Endodermal cell (in vitro differentiated cells): ENCODE measurements around the gene FGF13. TPM values are rescaled to one million over a fixed set of nuclear protein-coding genes. Genes with fewer than 3 reads are reported as not detected.
A peak's percentile ranks its signal among the peaks of the same experiment; 100 is the strongest.

Experiments used
- DNase-seq: peaks from one replicate; pipeline ENCODE4 v3.0.0-alpha.2; 2017
- H3K27ac ChIP-seq: 2 replicates; pipeline ENCODE4 v1.5.1; 2013; ENCODE audit warnings: mild to moderate bottlenecking, low read depth, low read length, moderate library complexity
- H3K27me3 ChIP-seq: 2 replicates; pipeline ENCODE4 v1.6.1; 2013; ENCODE audit warnings: mild to moderate bottlenecking, low read length, moderate library complexity; ENCODE audit not compliant: insufficient read depth, control insufficient read depth, poor library complexity, severe bottlenecking
- H3K36me3 ChIP-seq: 2 replicates; pipeline ENCODE4 v1.7.0; 2013; ENCODE audit warnings: mild to moderate bottlenecking, low read length, moderate library complexity; ENCODE audit not compliant: control insufficient read depth, insufficient read depth
- H3K4me1 ChIP-seq: one replicate; pipeline ENCODE4 v1.7.0; 2013; ENCODE audit warnings: low read length; ENCODE audit not compliant: control insufficient read depth, insufficient read depth
- H3K4me3 ChIP-seq: 2 replicates; pipeline ENCODE4 v1.5.1; 2013; ENCODE audit warnings: mild to moderate bottlenecking, low read length, moderate library complexity
- H3K9ac ChIP-seq: 2 replicates; pipeline ENCODE4 v1.6.1; 2013; ENCODE audit warnings: mild to moderate bottlenecking, low read length, moderate library complexity; ENCODE audit not compliant: poor library complexity, severe bottlenecking; ENCODE audit errors: extremely low read depth
- H3K9me3 ChIP-seq: 2 replicates; pipeline ENCODE4 v1.6.1; 2013; ENCODE audit warnings: mild to moderate bottlenecking, low read length, moderate library complexity; ENCODE audit not compliant: control insufficient read depth
- H3K27ac Mint-ChIP-seq: 2 replicates; pipeline ENCODE4 v1.8.0; 2020; ENCODE audit warnings: mixed read lengths
- H3K27me3 Mint-ChIP-seq: 2 replicates; pipeline ENCODE4 v1.8.0; 2021; ENCODE audit warnings: mild to moderate bottlenecking, mixed read lengths; ENCODE audit not compliant: insufficient read depth
- H3K36me3 Mint-ChIP-seq: 2 replicates; pipeline ENCODE4 v1.8.0; 2020; ENCODE audit warnings: low read depth, mixed read lengths
- H3K4me1 Mint-ChIP-seq: 2 replicates; pipeline ENCODE4 v1.8.0; 2020; ENCODE audit warnings: mixed read lengths
- H3K4me3 Mint-ChIP-seq: 2 replicates; pipeline ENCODE4 v1.8.0; 2020; ENCODE audit warnings: mild to moderate bottlenecking, moderate library complexity, mixed read lengths
- H3K9me3 Mint-ChIP-seq: 2 replicates; pipeline ENCODE4 v1.8.0; 2020; ENCODE audit warnings: mild to moderate bottlenecking, mixed read lengths
- WGBS, 2 experiments: methylation state at CpG; one replicate each; pipeline versions ENCODE4 v1.1.5 to v1.1.7; 2013; ENCODE audit warnings: missing lambda C conversion rate in 2 of 2, mixed read lengths in 1 of 2; ENCODE audit not compliant: insufficient coverage in 1 of 2, insufficient read length in 1 of 2; 5-methylcytosine and 5-hydroxymethylcytosine counted together
- long read RNA-seq, 4 experiments: library from polyadenylated mRNA in 2 of 4; library from RNA in 1 of 4; library from capped mRNA in 1 of 4; stranded (forward) in 3 of 4; unstranded in 1 of 4; transcript quantifications; one replicate each; pipeline ENCODE4 v2.0.0, GENCODE V29; 2020 to 2021; ENCODE audit warnings: inconsistent platforms in 1 of 4
- polyA plus RNA-seq, 2 experiments: library from polyadenylated mRNA; stranded (reverse); fragments of 50-300 nt; gene quantifications; one replicate each; pipeline ENCODE4 v1.2.3, GENCODE V29; 2013
- total RNA-seq, 2 donors: library from RNA; stranded (reverse); fragmentation: NEBNext Ultra II Directional in 1 of 2; extraction: Animal tissue kit (Norgen Biotek cat#: 25700) in 1 of 2; gene quantifications; 2 replicates in 1 of 2; 3 replicates in 1 of 2; pipeline ENCODE4 v1.2.1, GENCODE V29; 2021
- TF ChIP-seq, protein P1 (sequence below): fragments of 200-600 bp; sonication (generic); conservative IDR thresholded peaks from 2 replicates; pipeline ENCODE4 v1.5.0; 2021; ENCODE audit warnings: antibody characterized with exemption, mild to moderate bottlenecking

The FGF13 gene
- total RNA-seq, result 10 to 100 TPM; 31.1 to 69.4 TPM
- 48.5 TPM for polyA plus RNA-seq (2013, experiment 1 of 2)
- polyA plus RNA-seq (2013, experiment 2 of 2), result 44.0 TPM
- long read RNA-seq, experiment 1, full-length matches to known transcripts, result 7 of 16 reads
- long read RNA-seq, experiment 1, partial matches to known transcripts, result 3 of 16 reads
- long read RNA-seq, experiment 1, other reads (novel, unspliced or antisense), result 6 of 16 reads
- long read RNA-seq, experiment 2, full-length matches to known transcripts, result 67 of 88 reads
- long read RNA-seq, experiment 2, partial matches to known transcripts, result 1 of 88 reads
- long read RNA-seq, experiment 2, other reads (novel, unspliced or antisense), result 20 of 88 reads
- long read RNA-seq, experiment 3, full-length matches to known transcripts, result 328 of 361 reads
- long read RNA-seq, experiment 3, partial matches to known transcripts, result 8 of 361 reads
- long read RNA-seq, experiment 3, other reads (novel, unspliced or antisense), result 25 of 361 reads
- long read RNA-seq, experiment 4, full-length matches to known transcripts, result 1 of 61 reads
- long read RNA-seq, experiment 4, partial matches to known transcripts, result 60 of 61 reads
- long read RNA-seq, experiment 4, other reads (novel, unspliced or antisense), result 0 of 61 reads

DNA sequence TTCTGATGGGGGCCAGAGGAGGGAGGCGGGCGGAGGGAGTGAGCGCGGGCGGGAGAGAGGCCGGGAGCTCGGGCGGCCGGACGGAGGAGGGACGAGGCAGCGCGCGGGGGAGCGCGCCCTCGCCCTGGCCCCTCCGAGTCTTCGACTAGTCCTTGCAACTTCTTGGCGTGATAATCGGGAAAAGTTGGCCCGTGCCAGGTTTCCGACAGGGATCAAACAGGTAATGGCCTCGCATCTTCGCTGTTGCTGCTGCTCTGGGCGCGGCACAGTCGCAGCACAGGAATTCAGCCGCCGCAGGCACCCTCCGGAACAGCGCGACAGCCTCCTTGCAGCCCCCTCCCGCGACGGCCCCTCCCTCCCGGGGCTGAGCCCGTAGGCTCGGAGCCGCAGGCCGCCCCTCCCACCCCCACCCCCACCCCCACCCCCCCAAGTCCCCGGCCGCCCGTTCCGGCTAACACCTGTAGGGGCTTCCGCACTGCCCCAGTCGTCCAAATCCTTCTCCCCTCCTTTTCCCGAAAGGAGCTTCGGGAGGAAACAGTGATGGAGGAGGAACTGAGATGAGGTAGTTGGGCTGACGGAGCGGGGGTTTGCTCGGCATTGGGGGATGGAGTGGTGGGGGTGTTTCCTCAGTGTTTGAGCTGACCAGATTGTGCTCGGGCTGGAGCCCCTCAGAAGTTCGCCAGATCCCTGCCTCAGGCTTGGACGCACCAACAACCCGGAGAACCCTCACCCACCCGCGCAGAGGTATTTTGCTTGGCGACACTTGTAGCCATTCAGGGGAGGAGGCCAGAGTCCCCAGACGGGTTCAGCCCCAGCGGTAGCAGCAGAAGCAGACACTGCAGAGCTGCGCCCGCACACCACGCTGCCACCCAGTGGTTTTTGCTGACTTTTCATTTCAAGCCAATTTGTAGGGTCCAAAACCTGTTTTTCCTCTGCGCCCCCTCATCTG, at the start of gene FGF13:
FGF13 (minus strand) TSS at position 319 of the 949 bp plus-strand sequence. CDS start 714 bp downstream, outside the sequence.
- Histone ChIP-seq H3K4me1 (no peaks in the 10 kb centered on the region), H3K4me3 (peak within 1 kb of the TSS; percentile 86), H3K9ac (peak within 1 kb of the TSS; percentile 70), H3K27me3 (no peaks in the 10 kb centered on the region), H3K9me3 (no peaks in the 10 kb centered on the region), H3K27ac (no peak within 1 kb of the TSS), H3K36me3 (peaks cover 18% of the 10 kb centered on the region)
- TF ChIP-seq, protein P1, sequence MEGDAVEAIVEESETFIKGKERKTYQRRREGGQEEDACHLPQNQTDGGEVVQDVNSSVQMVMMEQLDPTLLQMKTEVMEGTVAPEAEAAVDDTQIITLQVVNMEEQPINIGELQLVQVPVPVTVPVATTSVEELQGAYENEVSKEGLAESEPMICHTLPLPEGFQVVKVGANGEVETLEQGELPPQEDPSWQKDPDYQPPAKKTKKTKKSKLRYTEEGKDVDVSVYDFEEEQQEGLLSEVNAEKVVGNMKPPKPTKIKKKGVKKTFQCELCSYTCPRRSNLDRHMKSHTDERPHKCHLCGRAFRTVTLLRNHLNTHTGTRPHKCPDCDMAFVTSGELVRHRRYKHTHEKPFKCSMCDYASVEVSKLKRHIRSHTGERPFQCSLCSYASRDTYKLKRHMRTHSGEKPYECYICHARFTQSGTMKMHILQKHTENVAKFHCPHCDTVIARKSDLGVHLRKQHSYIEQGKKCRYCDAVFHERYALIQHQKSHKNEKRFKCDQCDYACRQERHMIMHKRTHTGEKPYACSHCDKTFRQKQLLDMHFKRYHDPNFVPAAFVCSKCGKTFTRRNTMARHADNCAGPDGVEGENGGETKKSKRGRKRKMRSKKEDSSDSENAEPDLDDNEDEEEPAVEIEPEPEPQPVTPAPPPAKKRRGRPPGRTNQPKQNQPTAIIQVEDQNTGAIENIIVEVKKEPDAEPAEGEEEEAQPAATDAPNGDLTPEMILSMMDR, result peak; percentile 78
- no peaks in the 10 kb centered on the region for H3K9me3 Mint-ChIP-seq
- WGBS, 2 experiments, result 0% methylated on average over 1 to 35 of the region's 65 CpGs
- H3K27ac Mint-ChIP-seq, result peak within 1 kb of the TSS; percentile 98
- H3K27me3 Mint-ChIP-seq, result peaks cover 11% of the 10 kb centered on the region
- H3K36me3 Mint-ChIP-seq, result peaks cover 21% of the 10 kb centered on the region
- H3K4me1 Mint-ChIP-seq, result peaks cover 32% of the 10 kb centered on the region
- peak; percentile 85 for DNase-seq
- H3K4me3 Mint-ChIP-seq, result peak within 1 kb of the TSS; percentile 89

DNA sequence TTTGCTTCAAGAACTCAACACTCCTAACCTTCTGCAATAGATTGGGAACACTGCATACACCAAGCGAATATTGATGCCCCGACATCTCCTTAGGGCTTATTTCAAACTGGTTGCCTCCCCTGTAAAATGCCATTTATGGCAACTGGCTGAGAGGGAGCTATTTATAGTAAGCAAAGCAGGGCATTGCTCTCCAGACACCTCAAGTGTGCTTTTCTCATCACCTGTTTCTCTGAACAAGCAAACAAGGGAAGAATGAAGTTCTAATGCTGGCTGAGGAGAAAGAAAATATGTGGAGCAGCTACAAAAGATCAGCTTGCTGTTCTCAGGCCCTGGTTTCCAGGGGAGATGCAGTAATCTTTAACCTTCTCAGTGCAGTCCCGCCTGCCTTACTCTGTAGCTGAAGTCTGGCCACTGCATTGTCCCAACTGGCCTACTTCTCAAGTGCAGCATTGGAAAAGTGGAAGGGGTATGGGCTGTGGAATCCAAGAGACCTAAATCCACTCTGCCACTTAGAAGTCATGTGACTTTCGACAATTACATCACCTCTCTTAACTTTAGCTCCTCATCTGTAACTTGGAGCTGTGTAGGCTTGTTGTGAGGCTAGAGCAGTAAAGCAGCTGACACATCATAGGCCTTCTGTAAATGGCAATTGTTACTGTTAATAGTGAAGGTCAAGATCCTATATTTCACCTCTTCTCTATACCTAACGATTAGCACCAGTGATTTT, 47.9 kb upstream of the FGF13 start:
- no peak for DNase-seq
- Mint-ChIP-seq H3K4me1 (peaks cover 27% of the 10 kb centered on the region), H3K4me3 (no peak overlapping the region), H3K27ac (no peak overlapping the region), H3K36me3 (no peaks in the 10 kb centered on the region), H3K27me3 (no peaks in the 10 kb centered on the region), H3K9me3 (no peaks in the 10 kb centered on the region)
- TF ChIP-seq, protein P1, result no peak
- no peaks in the 10 kb centered on the region for H3K27me3 ChIP-seq
- H3K9ac ChIP-seq, result no peak overlapping the region
- no peaks in the 10 kb centered on the region for H3K36me3 ChIP-seq
- H3K9me3 ChIP-seq, result no peaks in the 10 kb centered on the region
- WGBS, 2 experiments, result 88% methylated on average over 3 of the region's 5 CpGs; no CpG with 5 or more reads in 1 of the 2 experiments
- no peak overlapping the region for H3K27ac ChIP-seq
- peaks cover 8% of the 10 kb centered on the region for H3K4me1 ChIP-seq
- H3K4me3 ChIP-seq, result no peak overlapping the region
